Activated T-cell treated with anti-CD3 and anti-CD28 coated beads, Interleukin-2, amount 50 U/mL, for 24 hours (primary cell): ENCODE measurements around the gene KIF13A.
"Not testable (repeated sequence)": the region's sequence is repeated elsewhere in the genome, so short reads cannot be mapped to it uniquely, and the experiment has no call there.

ENCODE experiments used
- DNase-seq: peaks from one replicate; pipeline ENCODE4 v3.0.0-alpha.2; 2020
- H3K27ac Mint-ChIP-seq: 2 replicates; pipeline ENCODE4 v1.8.0; 2020; ENCODE audit warnings: mild to moderate bottlenecking, mixed read lengths
- H3K27me3 Mint-ChIP-seq: 2 replicates; pipeline ENCODE4 v1.8.0; 2020; ENCODE audit warnings: mixed read lengths
- H3K36me3 Mint-ChIP-seq: 2 replicates; pipeline ENCODE4 v1.8.0; 2020; ENCODE audit warnings: low read depth, mixed read lengths
- H3K4me1 Mint-ChIP-seq: 2 replicates; pipeline ENCODE4 v1.8.0; 2020; ENCODE audit warnings: low read depth, mixed read lengths
- H3K4me3 Mint-ChIP-seq: 2 replicates; pipeline ENCODE4 v1.8.0; 2020; ENCODE audit warnings: mild to moderate bottlenecking, moderate library complexity, mixed read lengths
- H3K9me3 Mint-ChIP-seq: 2 replicates; pipeline ENCODE4 v1.8.0; 2020; ENCODE audit warnings: mixed read lengths

Gene KIF13A

DNA sequence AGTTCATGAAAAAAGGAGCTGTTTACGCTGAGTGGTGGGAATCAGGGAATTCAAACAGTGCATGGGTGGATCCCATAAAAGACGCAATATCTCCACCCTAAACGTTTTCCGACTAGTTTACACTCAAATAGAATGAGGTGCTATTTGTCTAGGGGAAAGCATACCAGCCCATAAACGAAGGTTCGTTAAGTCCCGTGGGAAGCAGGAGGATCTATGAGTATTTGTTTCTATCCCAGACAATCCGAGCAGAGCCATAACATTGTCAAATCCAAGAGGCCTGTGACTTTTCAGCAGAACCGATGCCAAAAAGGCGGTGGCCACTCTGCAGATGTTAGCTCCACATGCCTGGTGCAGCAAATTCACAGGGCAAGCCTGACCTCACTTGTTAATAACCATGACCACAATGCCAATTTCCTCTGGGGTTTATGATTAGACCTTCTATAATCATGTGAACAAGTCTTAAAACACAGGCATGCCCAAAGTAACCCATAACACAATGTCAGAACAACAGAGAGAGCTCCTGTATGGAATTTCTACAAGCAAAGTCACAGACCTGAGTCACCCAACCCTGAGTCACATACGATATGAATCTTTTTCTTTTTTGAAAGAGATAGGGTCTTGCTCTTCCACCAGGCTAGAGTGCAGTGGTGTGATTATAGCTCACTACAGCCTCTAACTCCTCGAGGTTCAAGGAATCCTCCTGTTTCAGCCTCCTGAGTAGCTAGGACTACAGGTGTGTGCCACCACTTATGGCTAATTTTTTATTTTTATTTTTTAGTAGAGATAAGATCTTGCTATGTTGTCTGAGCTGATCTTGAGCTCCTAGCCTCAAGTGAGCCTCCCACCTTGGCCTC, 123.3 kb downstream of the KIF13A start:
- Mint-ChIP-seq H3K27ac (no peak overlapping the region), H3K27me3 (peaks cover 39% of the 10 kb centered on the region), H3K36me3 (no peaks in the 10 kb centered on the region), H3K4me1 (no peaks in the 10 kb centered on the region), H3K9me3 (no peaks in the 10 kb centered on the region), H3K4me3 (no peak overlapping the region)
- DNase-seq: no peak

DNA sequence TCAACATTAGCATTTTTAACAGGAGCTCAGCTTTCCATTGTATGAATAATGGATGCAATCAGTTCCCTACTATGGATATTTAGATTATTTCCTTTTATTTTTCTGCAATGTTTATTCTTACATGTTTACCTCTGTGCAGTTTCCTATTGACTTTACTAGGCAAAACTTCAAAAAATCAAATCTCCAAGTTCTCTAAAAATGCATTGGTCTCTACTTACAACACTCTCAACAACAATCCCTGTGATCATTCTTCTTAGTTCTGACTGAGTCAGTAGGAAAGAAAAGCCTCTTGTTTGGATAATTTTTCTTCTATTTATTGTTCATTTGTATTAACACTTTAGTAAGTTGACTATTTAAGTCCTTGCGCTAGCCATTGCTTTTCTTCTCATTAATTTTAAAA, 126.1 kb downstream of the KIF13A start:
- H3K27me3 Mint-ChIP-seq: peaks cover 28% of the 10 kb centered on the region
- no peak overlapping the region for H3K27ac Mint-ChIP-seq
- H3K9me3 Mint-ChIP-seq: no peaks in the 10 kb centered on the region
- no peaks in the 10 kb centered on the region for H3K4me1 Mint-ChIP-seq
- no peak for DNase-seq
- H3K36me3 Mint-ChIP-seq: no peaks in the 10 kb centered on the region
- H3K4me3 Mint-ChIP-seq: no peak overlapping the region

DNA sequence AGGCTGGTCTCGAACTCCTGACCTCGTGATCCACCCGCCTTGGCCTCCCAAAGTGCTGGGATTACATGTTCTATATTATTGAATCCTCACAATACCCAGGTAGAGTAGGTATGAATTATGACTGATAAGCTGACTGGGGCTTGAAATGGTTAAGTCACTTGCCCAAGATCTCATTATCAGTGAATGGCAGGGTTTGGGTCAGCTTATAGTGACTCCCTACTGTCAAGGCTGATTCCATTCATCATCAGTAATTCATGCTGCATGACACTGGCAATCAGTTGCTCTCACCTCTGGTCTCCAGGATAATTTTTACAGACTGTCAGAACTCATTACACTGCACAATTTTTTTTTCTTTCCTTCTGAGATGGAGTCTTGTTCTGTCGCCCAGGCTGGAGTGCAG, 127.6 kb downstream of the KIF13A start:
- Mint-ChIP-seq H3K4me1 (no peaks in the 10 kb centered on the region), H3K27me3 (peaks cover 19% of the 10 kb centered on the region), H3K36me3 (no peaks in the 10 kb centered on the region), H3K9me3 (no peaks in the 10 kb centered on the region), H3K27ac (no peak overlapping the region), H3K4me3 (no peak overlapping the region)
- DNase-seq: no peak

DNA sequence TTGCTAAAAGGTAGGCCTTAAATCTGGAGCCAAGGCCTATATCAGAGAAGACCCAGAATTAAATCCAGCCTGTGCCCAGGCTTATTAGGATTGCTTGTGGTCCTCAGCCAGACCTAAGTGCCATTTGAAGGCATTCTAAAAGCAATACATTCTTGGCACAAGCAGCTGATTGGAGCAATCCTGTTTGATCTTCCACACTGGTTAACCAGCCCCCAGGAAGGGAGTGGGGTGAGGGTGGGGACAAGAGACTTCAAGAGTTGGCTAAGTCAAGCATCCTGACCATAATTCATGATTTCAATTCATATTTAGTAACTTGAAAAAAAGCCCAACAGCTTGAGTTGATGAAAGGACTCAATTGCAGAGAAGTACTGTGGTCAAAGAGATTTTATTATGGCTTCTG, 128.9 kb downstream of the KIF13A start:
- DNase-seq: no peak
- peaks cover 9% of the 10 kb centered on the region for H3K27me3 Mint-ChIP-seq
- H3K4me1 Mint-ChIP-seq: no peaks in the 10 kb centered on the region
- no peaks in the 10 kb centered on the region for H3K9me3 Mint-ChIP-seq
- no peak overlapping the region for H3K27ac Mint-ChIP-seq
- H3K4me3 Mint-ChIP-seq: no peak overlapping the region
- H3K36me3 Mint-ChIP-seq: no peaks in the 10 kb centered on the region

DNA sequence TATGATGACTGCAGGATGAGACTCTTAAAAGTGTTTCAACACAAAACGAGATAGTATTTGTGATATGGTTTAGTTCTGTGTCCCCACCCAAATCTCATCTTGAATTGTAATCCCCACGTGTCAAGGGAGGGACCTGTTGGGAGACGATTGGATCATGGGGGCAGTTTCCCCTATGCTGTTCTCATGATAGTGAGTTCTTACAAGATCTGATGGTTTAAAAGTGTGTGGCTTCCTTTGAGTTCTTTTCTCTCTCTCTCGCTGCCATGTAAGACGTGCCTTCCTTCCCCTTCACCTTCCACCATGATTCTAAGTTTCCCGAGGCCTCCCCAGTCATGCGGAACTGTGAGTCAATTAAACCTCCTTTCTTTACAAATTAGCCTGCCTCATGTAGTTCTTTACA, 130.2 kb downstream of the KIF13A start:
- H3K9me3 Mint-ChIP-seq, H3K4me1 Mint-ChIP-seq, H3K27me3 Mint-ChIP-seq, H3K27ac Mint-ChIP-seq, H3K36me3 Mint-ChIP-seq, DNase-seq, H3K4me3 Mint-ChIP-seq: not testable (repeated sequence)

DNA sequence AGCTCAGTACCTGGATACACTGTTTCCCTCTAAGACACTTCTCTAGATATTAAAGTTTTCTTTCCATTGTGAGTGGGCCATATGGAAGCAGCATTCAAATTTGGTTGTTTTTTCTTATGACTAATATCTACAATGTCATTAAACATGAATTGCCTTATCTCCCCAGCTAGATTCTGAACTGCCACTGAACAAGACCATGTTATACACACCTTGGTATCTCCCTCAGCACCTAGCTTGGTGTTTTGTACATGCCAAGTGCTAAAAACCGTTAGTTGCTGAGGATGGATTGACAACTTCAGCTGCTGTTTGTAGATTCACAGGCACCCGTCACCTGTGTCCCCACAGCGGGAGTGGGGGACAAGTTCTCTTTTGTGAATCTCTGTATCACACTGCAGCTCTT, 131.1 kb downstream of the KIF13A start:
- Mint-ChIP-seq H3K36me3 (no peaks in the 10 kb centered on the region), H3K27ac (no peak overlapping the region), H3K4me1 (no peaks in the 10 kb centered on the region), H3K4me3 (no peak overlapping the region), H3K27me3 (peaks cover 5% of the 10 kb centered on the region), H3K9me3 (no peaks in the 10 kb centered on the region)
- no peak for DNase-seq

DNA sequence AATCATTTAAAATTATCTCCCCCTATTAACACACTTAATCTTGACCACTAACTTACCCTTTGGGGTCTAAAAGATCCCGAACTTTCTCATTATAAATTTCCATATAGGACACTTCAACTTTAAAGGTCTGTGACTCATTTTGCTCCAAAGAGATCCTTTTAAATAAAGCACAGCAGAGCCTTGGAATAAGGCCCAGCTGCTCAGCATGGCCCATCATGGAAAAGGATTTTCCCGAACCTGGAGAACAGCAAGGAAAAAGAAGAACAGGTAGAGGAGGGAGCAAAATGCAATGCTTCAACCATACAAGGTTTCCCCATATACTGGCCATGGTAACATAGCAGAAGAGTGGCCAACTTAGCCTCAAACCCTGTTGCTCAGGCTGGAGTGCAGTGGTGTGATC, 132.1 kb downstream of the KIF13A start:
- H3K9me3 Mint-ChIP-seq: no peaks in the 10 kb centered on the region
- no peaks in the 10 kb centered on the region for H3K36me3 Mint-ChIP-seq
- no peaks in the 10 kb centered on the region for H3K4me1 Mint-ChIP-seq

DNA sequence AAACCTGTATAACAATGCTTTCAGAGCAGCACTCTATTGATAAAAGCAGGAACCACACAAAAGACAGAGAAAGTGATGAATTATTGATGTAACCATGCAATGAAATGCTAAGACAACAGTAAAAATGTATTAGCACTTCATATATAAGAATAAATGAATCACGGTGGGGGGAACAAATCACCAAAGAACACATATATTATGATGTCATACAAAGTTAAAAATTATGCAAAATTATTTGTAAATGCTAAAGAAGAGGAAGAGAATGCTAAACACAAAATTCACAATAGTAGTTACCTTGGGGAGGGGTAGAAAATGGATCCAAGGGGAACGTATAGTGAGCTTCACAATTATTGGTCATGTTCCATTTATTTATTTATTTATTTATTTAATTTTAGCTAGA, 133.9 kb downstream of the KIF13A start:
- Mint-ChIP-seq H3K9me3 (no peaks in the 10 kb centered on the region), H3K4me1 (no peaks in the 10 kb centered on the region), H3K27ac (no peak overlapping the region), H3K27me3 (peaks cover 8% of the 10 kb centered on the region), H3K36me3 (no peaks in the 10 kb centered on the region), H3K4me3 (no peak overlapping the region)
- no peak for DNase-seq

More for the DNA sequence above, 132.1 kb downstream of the KIF13A start:
- Mint-ChIP-seq H3K27ac (no peak overlapping the region), H3K27me3 (peaks cover 5% of the 10 kb centered on the region), H3K4me3 (no peak overlapping the region)
- no peak for DNase-seq

DNA sequence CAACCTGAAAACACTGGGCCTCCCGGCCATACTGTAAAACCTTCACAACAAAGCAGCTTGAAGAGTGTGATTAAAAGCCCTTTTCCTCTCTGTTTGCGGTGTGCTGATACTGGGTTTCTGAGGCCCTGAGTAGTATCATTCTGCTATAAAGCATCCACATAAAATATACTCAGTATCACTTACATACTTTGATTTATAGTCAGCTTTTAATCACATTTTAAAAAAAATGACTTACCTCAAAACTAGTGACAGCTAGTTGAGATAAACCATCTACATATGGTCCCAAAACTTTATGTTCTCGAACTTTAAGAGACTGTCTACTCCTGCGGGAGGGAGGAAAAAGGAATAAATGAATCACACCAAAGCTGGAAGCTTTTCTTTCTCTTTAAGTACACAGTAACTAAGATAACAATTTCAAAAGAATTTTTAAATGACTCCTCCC, 135.7 kb downstream of the KIF13A start:
- Mint-ChIP-seq H3K4me3 (no peak overlapping the region), H3K36me3 (no peaks in the 10 kb centered on the region), H3K27ac (no peak overlapping the region), H3K9me3 (no peaks in the 10 kb centered on the region), H3K4me1 (no peaks in the 10 kb centered on the region), H3K27me3 (peaks cover 14% of the 10 kb centered on the region)
- DNase-seq: no peak

DNA sequence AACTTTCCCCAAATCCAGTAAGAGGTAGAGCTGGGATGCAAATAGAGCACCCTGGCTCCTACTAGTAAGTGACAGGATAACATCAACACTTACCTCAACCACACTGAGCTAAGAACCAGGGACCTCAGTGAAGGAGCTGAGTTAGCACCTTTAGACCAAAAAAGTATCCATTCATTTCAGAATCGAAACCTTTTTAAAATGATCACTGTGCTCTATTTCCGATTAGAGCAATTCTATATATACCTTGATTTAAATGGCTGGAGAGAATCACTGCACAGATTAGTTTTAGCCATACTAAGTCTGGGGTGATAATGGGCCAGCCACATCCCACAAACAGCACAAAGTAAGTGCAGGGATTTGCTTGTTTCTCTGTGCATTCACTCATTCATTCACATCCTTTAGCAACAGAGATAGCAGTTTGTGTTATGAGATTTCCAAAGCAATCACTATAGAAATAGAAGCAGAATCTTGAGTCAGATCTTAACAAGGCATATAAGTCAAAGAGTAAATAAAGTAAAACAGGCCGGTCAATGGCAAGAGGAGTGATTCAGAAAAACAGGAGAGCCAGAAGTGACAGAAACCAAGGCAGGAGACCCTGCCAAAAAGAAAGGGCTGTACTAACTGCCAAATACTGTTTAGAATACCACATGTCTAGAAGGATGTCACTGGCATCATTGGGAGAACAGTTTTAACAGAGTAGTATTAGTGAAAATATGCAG, 136.3 kb downstream of the KIF13A start:
- DNase-seq: no peak
- H3K27ac Mint-ChIP-seq: no peak overlapping the region
- no peaks in the 10 kb centered on the region for H3K4me1 Mint-ChIP-seq
- peaks cover 17% of the 10 kb centered on the region for H3K27me3 Mint-ChIP-seq
- no peak overlapping the region for H3K4me3 Mint-ChIP-seq
- no peaks in the 10 kb centered on the region for H3K9me3 Mint-ChIP-seq
- H3K36me3 Mint-ChIP-seq: no peaks in the 10 kb centered on the region

DNA sequence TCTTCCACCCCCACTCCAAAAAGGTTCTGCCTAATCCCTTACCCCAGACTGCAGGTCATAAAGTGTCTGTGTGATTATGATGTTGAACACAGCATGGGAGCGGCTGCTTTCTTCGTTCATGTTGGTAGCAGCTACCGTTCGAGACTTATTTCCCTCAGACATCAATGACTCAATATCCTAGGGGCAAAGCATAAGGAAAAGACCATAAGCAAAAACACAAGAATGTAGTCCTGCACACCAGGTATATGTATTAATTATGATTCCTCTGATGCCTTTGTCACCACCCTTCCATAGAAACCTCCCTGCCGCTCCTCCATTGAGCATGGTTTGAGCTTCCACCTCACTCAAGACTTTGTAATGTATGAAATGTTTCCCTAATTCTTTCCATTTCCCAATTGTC, 137.2 kb downstream of the KIF13A start:
- Mint-ChIP-seq H3K4me3 (no peak overlapping the region), H3K9me3 (no peaks in the 10 kb centered on the region)

DNA sequence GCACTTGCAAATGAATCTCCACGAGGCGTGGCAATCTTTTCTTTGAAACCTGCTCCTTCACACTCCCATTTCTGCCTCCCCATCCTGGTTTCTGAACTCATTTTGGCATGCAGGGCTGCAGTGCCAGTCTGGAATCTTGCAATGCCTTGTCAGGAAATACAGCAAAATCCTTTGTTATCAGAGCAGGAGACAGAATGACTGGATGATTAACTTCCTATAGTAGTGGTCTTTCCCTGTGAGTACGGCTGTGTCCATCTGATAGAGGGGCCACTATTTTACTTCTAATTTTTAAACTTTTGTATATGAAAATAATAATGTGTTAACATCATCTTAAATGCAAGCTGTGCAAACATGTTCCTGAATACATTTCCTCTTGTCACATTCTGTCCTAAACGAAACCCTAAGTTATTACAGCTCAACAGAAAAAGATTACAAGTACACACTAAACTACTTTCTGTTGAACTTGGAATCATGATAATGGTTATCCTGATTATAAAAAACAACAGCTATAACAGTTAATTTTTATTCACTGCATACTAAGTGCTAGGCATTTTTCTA, 140.2 kb downstream of the KIF13A start:
- Mint-ChIP-seq H3K27ac (no peak overlapping the region), H3K4me3 (no peak overlapping the region), H3K9me3 (no peaks in the 10 kb centered on the region), H3K4me1 (no peaks in the 10 kb centered on the region), H3K36me3 (no peaks in the 10 kb centered on the region), H3K27me3 (peaks cover 17% of the 10 kb centered on the region)
- DNase-seq: no peak

More for the DNA sequence above, 137.2 kb downstream of the KIF13A start:
- Mint-ChIP-seq H3K27ac (no peak overlapping the region), H3K4me1 (no peaks in the 10 kb centered on the region), H3K36me3 (no peaks in the 10 kb centered on the region), H3K27me3 (peaks cover 17% of the 10 kb centered on the region)
- DNase-seq: no peak

DNA sequence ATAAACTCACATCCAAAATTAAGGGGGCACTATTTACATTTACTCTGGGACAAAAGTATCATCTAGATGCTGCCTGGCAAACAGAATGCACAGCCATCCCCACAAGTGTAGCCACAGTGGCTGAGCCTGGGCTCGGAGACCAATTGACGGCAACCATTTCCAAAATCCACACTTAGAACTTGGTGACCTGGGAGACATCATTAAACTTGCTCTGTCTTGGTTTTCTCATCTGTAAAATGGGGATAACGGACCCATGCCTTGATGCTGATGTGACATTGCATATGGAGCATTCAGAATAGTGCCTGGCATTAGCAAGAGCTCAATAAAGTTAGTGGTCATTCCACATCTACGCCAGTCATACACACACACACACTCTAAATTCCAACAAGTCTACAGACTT, 140.7 kb downstream of the KIF13A start:
- Mint-ChIP-seq H3K9me3 (no peaks in the 10 kb centered on the region), H3K27me3 (peaks cover 17% of the 10 kb centered on the region), H3K4me1 (no peaks in the 10 kb centered on the region), H3K4me3 (no peak overlapping the region), H3K27ac (no peak overlapping the region), H3K36me3 (no peaks in the 10 kb centered on the region)
- no peak for DNase-seq

DNA sequence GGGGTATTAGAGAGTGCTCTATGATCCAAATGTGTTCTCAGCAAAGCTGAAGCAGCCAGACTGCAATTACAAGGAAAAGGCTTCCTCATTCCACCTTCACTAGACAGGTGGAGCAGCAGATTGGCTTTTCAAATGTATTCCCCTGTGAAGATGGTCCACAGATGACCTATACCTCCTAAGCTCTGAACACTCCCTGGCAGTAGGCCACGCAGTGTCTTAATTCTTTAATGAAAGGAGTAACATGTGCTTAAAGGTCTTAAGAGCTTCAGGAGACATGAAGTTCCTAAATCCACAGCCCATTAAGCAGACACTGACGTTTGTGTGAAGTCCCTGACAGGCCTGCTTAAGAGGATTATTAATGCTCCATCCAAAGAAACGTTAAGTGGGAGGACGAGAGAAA, 141.8 kb downstream of the KIF13A start:
- H3K36me3 Mint-ChIP-seq: no peaks in the 10 kb centered on the region
- no peaks in the 10 kb centered on the region for H3K9me3 Mint-ChIP-seq
- H3K4me1 Mint-ChIP-seq: no peaks in the 10 kb centered on the region
- DNase-seq: no peak
- peaks cover 20% of the 10 kb centered on the region for H3K27me3 Mint-ChIP-seq
- H3K27ac Mint-ChIP-seq: no peak overlapping the region
- H3K4me3 Mint-ChIP-seq: no peak overlapping the region

DNA sequence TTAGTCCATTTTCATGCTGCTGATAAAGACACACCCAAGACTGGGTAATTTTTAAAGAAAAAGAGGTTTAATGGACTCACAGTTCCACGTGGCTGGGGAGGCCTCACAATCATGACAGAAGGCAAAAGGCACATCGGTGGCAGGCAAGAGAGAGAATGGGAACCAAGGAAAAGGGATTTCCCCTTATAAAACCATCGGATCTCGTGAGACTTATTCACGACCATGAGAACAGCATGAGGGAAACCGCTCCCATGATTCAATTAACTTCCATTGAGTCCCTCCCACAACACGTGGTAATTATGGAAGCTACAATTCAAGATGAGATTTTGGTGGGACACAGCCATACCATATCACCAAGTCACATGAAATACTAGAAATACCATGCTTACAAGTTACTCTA, 142.5 kb downstream of the KIF13A start:
- H3K27ac Mint-ChIP-seq, H3K36me3 Mint-ChIP-seq, H3K9me3 Mint-ChIP-seq, H3K4me1 Mint-ChIP-seq, H3K4me3 Mint-ChIP-seq, DNase-seq: not testable (repeated sequence)
- peaks cover 23% of the 10 kb centered on the region for H3K27me3 Mint-ChIP-seq
